ENCODE results near the gene TBC1D9B. TPM values are rescaled to one million over a fixed set of nuclear protein-coding genes. Genes with fewer than 3 reads are reported as not detected.

The TBC1D9B gene
- total RNA-seq, 1 donor from 2014 or later: 32.9 TPM

GRCh38 chr5:179887802-179888201, 19.9 kb downstream of the TBC1D9B start:
- Histone ChIP-seq H3K4me3 (ENCODE audit: low read length in 3 of 3) (no peak overlapping the region), H3K27ac (ENCODE audit: low read depth, low read length) (peak overlapping the region; percentile 10), H3K36me3 (ENCODE audit: control insufficient read depth in 3 of 3, insufficient read depth in 3 of 3, low read length in 3 of 3) (peaks cover 62 to 72% (median 68%) of the 10 kb centered on the region in 3 donors), H3K9ac (ENCODE audit: low read depth in 1 of 3, low read length in 3 of 3) (peak overlapping the region in 1 of 3 donors; percentile 45), H3K27me3 (ENCODE audit: control insufficient read depth in 3 of 3, insufficient read depth in 3 of 3, low read length in 3 of 3) (no peaks in the 10 kb centered on the region), H3K4me1 (ENCODE audit: control insufficient read depth in 3 of 3, insufficient read depth in 3 of 3, low read length in 3 of 3) (peaks cover 13 to 23% (median 22%) of the 10 kb centered on the region in 3 donors), H3K9me3 (ENCODE audit: control insufficient read depth in 3 of 3, low read length in 3 of 3) (peaks cover 2 to 4% (median 2%) of the 10 kb centered on the region in 3 donors)

GRCh38 chr5:179887095-179887494, 20.6 kb downstream of the TBC1D9B start:
- Histone ChIP-seq H3K27me3 (ENCODE audit: control insufficient read depth in 3 of 3, insufficient read depth in 3 of 3, low read length in 3 of 3) (no peaks in the 10 kb centered on the region), H3K9me3 (ENCODE audit: control insufficient read depth in 3 of 3, low read length in 3 of 3) (peaks cover 2 to 8% (median 6%) of the 10 kb centered on the region in 3 donors), H3K36me3 (ENCODE audit: control insufficient read depth in 3 of 3, insufficient read depth in 3 of 3, low read length in 3 of 3) (peaks cover 62 to 70% (median 63%) of the 10 kb centered on the region in 3 donors), H3K9ac (ENCODE audit: low read depth in 1 of 3, low read length in 3 of 3) (no peak overlapping the region), H3K4me1 (ENCODE audit: control insufficient read depth in 3 of 3, insufficient read depth in 3 of 3, low read length in 3 of 3) (peaks cover 13 to 23% (median 22%) of the 10 kb centered on the region in 3 donors), H3K27ac (ENCODE audit: low read depth, low read length) (peak overlapping the region; percentile 10), H3K4me3 (ENCODE audit: low read length in 3 of 3) (no peak overlapping the region)

- Histone ChIP-seq H3K27me3 (ENCODE audit: control insufficient read depth in 3 of 3, insufficient read depth in 3 of 3, low read length in 3 of 3) (no peaks in the 10 kb centered on the region), H3K27ac (ENCODE audit: low read depth, low read length) (no peak overlapping the region), H3K9me3 (ENCODE audit: control insufficient read depth in 3 of 3, low read length in 3 of 3) (peaks cover 2 to 8% (median 6%) of the 10 kb centered on the region in 3 donors), H3K4me3 (ENCODE audit: low read length in 3 of 3) (no peak overlapping the region), H3K9ac (ENCODE audit: low read depth in 1 of 3, low read length in 3 of 3) (peak overlapping the region in 1 of 3 donors; percentile 62), H3K4me1 (ENCODE audit: control insufficient read depth in 3 of 3, insufficient read depth in 3 of 3, low read length in 3 of 3) (peaks cover 13 to 23% (median 22%) of the 10 kb centered on the region in 3 donors), H3K36me3 (ENCODE audit: control insufficient read depth in 3 of 3, insufficient read depth in 3 of 3, low read length in 3 of 3) (peaks cover 55 to 62% (median 56%) of the 10 kb centered on the region in 3 donors)
Observed at GRCh38 chr5:179886190-179886911, 21.3 kb downstream of the TBC1D9B start.

GRCh38 chr5:179885491-179886090, 22.1 kb downstream of the TBC1D9B start:
- peaks cover 2 to 8% (median 6%) of the 10 kb centered on the region in 3 donors for H3K9me3 ChIP-seq (ENCODE audit: control insufficient read depth in 3 of 3, low read length in 3 of 3)
- H3K9ac ChIP-seq (ENCODE audit: low read depth in 1 of 3, low read length in 3 of 3): peak overlapping the region in 1 of 3 donors; percentile 62
- H3K27ac ChIP-seq (ENCODE audit: low read depth, low read length): no peak overlapping the region
- peaks cover 48 to 55% (median 50%) of the 10 kb centered on the region in 3 donors for H3K36me3 ChIP-seq (ENCODE audit: control insufficient read depth in 3 of 3, insufficient read depth in 3 of 3, low read length in 3 of 3)
- H3K27me3 ChIP-seq (ENCODE audit: control insufficient read depth in 3 of 3, insufficient read depth in 3 of 3, low read length in 3 of 3): no peaks in the 10 kb centered on the region
- no peak overlapping the region for H3K4me3 ChIP-seq (ENCODE audit: low read length in 3 of 3)
- H3K4me1 ChIP-seq (ENCODE audit: control insufficient read depth in 3 of 3, insufficient read depth in 3 of 3, low read length in 3 of 3): peaks cover 13 to 27% (median 22%) of the 10 kb centered on the region in 3 donors

- peaks cover 35 to 41% (median 37%) of the 10 kb centered on the region in 3 donors for H3K36me3 ChIP-seq (ENCODE audit: control insufficient read depth in 3 of 3, insufficient read depth in 3 of 3, low read length in 3 of 3)
- no peak overlapping the region for H3K4me3 ChIP-seq (ENCODE audit: low read length in 3 of 3)
- no peak overlapping the region for H3K9ac ChIP-seq (ENCODE audit: low read depth in 1 of 3, low read length in 3 of 3)
- no peaks in the 10 kb centered on the region for H3K27me3 ChIP-seq (ENCODE audit: control insufficient read depth in 3 of 3, insufficient read depth in 3 of 3, low read length in 3 of 3)
- H3K27ac ChIP-seq (ENCODE audit: low read depth, low read length): no peak overlapping the region
- H3K4me1 ChIP-seq (ENCODE audit: control insufficient read depth in 3 of 3, insufficient read depth in 3 of 3, low read length in 3 of 3): peaks cover 13 to 28% (median 22%) of the 10 kb centered on the region in 3 donors
- peaks cover 2 to 8% (median 6%) of the 10 kb centered on the region in 3 donors for H3K9me3 ChIP-seq (ENCODE audit: control insufficient read depth in 3 of 3, low read length in 3 of 3)
Observed at GRCh38 chr5:179883163-179883562, 24.5 kb downstream of the TBC1D9B start.

- no peaks in the 10 kb centered on the region for H3K27me3 ChIP-seq (ENCODE audit: control insufficient read depth in 3 of 3, insufficient read depth in 3 of 3, low read length in 3 of 3)
- no peak overlapping the region for H3K4me3 ChIP-seq (ENCODE audit: low read length in 3 of 3)
- no peak overlapping the region for H3K9ac ChIP-seq (ENCODE audit: low read depth in 1 of 3, low read length in 3 of 3)
- H3K9me3 ChIP-seq (ENCODE audit: control insufficient read depth in 3 of 3, low read length in 3 of 3): peaks cover 2 to 8% (median 6%) of the 10 kb centered on the region in 3 donors
- H3K27ac ChIP-seq (ENCODE audit: low read depth, low read length): no peak overlapping the region
- peaks cover 9 to 22% (median 17%) of the 10 kb centered on the region in 3 donors for H3K4me1 ChIP-seq (ENCODE audit: control insufficient read depth in 3 of 3, insufficient read depth in 3 of 3, low read length in 3 of 3)
- H3K36me3 ChIP-seq (ENCODE audit: control insufficient read depth in 3 of 3, insufficient read depth in 3 of 3, low read length in 3 of 3): peaks cover 29 to 37% (median 35%) of the 10 kb centered on the region in 3 donors
Observed at GRCh38 chr5:179882338-179882737, 25.4 kb downstream of the TBC1D9B start.

- Histone ChIP-seq H3K4me1 (ENCODE audit: control insufficient read depth in 3 of 3, insufficient read depth in 3 of 3, low read length in 3 of 3) (peaks cover 6 to 15% (median 9%) of the 10 kb centered on the region in 3 donors), H3K9ac (ENCODE audit: low read depth in 1 of 3, low read length in 3 of 3) (no peak overlapping the region), H3K4me3 (ENCODE audit: low read length in 3 of 3) (no peak overlapping the region), H3K27ac (ENCODE audit: low read depth, low read length) (no peak overlapping the region), H3K36me3 (ENCODE audit: control insufficient read depth in 3 of 3, insufficient read depth in 3 of 3, low read length in 3 of 3) (peaks cover 32 to 43% (median 39%) of the 10 kb centered on the region in 3 donors), H3K27me3 (ENCODE audit: control insufficient read depth in 3 of 3, insufficient read depth in 3 of 3, low read length in 3 of 3) (no peaks in the 10 kb centered on the region), H3K9me3 (ENCODE audit: control insufficient read depth in 3 of 3, low read length in 3 of 3) (peaks cover 2 to 8% (median 6%) of the 10 kb centered on the region in 3 donors)
Observed at GRCh38 chr5:179880848-179881590, 26.7 kb downstream of the TBC1D9B start.

GRCh38 chr5:179880066-179880650, 27.5 kb downstream of the TBC1D9B start:
- H3K9ac ChIP-seq (ENCODE audit: low read depth in 1 of 3, low read length in 3 of 3): no peak overlapping the region
- peaks cover 0 to 12% (median 7%) of the 10 kb centered on the region in 3 donors for H3K4me1 ChIP-seq (ENCODE audit: control insufficient read depth in 3 of 3, insufficient read depth in 3 of 3, low read length in 3 of 3)
- peaks cover 2 to 8% (median 6%) of the 10 kb centered on the region in 3 donors for H3K9me3 ChIP-seq (ENCODE audit: control insufficient read depth in 3 of 3, low read length in 3 of 3)
- no peak overlapping the region for H3K27ac ChIP-seq (ENCODE audit: low read depth, low read length)
- H3K4me3 ChIP-seq (ENCODE audit: low read length in 3 of 3): no peak overlapping the region
- no peaks in the 10 kb centered on the region for H3K27me3 ChIP-seq (ENCODE audit: control insufficient read depth in 3 of 3, insufficient read depth in 3 of 3, low read length in 3 of 3)
- peaks cover 32 to 49% (median 44%) of the 10 kb centered on the region in 3 donors for H3K36me3 ChIP-seq (ENCODE audit: control insufficient read depth in 3 of 3, insufficient read depth in 3 of 3, low read length in 3 of 3)

- Histone ChIP-seq H3K4me3 (ENCODE audit: low read length in 3 of 3) (no peak overlapping the region), H3K9me3 (ENCODE audit: control insufficient read depth in 3 of 3, low read length in 3 of 3) (peaks cover 2 to 8% (median 6%) of the 10 kb centered on the region in 3 donors), H3K27ac (ENCODE audit: low read depth, low read length) (no peak overlapping the region), H3K4me1 (ENCODE audit: control insufficient read depth in 3 of 3, insufficient read depth in 3 of 3, low read length in 3 of 3) (peaks cover 0 to 12% (median 7%) of the 10 kb centered on the region in 3 donors), H3K36me3 (ENCODE audit: control insufficient read depth in 3 of 3, insufficient read depth in 3 of 3, low read length in 3 of 3) (peaks cover 37 to 49% (median 44%) of the 10 kb centered on the region in 3 donors), H3K27me3 (ENCODE audit: control insufficient read depth in 3 of 3, insufficient read depth in 3 of 3, low read length in 3 of 3) (no peaks in the 10 kb centered on the region), H3K9ac (ENCODE audit: low read depth in 1 of 3, low read length in 3 of 3) (no peak overlapping the region)
Observed at GRCh38 chr5:179879690-179880010, 28.0 kb downstream of the TBC1D9B start.
